GM06990 (cell line): ENCODE data around the gene ZNF207.
A peak's percentile ranks its signal among the peaks of the same experiment; 100 is the strongest.
"Not testable (repeated sequence)": the region's sequence is repeated elsewhere in the genome, so short reads cannot be mapped to it uniquely, and the experiment has no call there.

ENCODE experiments used
- DNase-seq: peaks from one replicate; pipeline ENCODE4 v3.0.0-alpha.2; 2011; ENCODE audit not compliant: insufficient read length; ENCODE audit errors: extremely low read depth
- H3K27me3 ChIP-seq: replicated peaks from 2 replicates; pipeline ENCODE4 v1.6.0; 2011; ENCODE audit warnings: low read length; ENCODE audit not compliant: control insufficient read depth, insufficient read depth
- H3K36me3 ChIP-seq: 2 replicates; pipeline ENCODE4 v1.5.1; 2011; ENCODE audit warnings: low read length; ENCODE audit not compliant: control insufficient read depth, insufficient read depth
- H3K4me3 ChIP-seq: replicated peaks from 2 replicates; pipeline ENCODE4 v1.5.1; 2011; ENCODE audit warnings: low read depth, mild to moderate bottlenecking, control low read depth, low read length
- TF ChIP-seq, protein P1 (sequence below): IDR thresholded peaks from 2 replicates; pipeline ENCODE4 v1.5.1; 2011; ENCODE audit warnings: low read length, control low read depth, mild to moderate bottlenecking, inconsistent platforms; ENCODE audit not compliant: insufficient read depth, poor library complexity, severe bottlenecking

Gene ZNF207

DNA sequence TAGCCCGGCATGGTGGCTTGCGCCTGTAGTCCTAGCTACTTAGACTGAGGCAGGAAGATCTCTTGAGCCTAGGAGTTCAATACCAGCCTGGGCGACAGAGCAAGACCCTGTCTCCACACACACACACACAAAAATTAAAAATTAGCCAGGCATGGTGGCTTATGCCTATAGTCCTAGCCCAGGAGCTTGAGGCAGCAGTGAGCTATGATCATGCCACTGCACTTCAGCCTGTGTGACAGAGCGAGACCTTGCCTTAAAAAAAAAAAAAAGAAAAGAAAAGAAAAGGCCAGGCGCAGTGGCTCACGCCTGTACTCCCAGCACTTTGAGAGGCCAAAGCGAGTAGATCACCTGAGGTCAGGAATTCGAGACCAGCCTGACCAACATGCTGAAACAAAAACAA, 31.9 kb upstream of the ZNF207 start:
- Histone ChIP-seq H3K36me3 (no peaks in the 10 kb centered on the region), H3K27me3 (no peaks in the 10 kb centered on the region; the same call in 1 of the 2 replicates), H3K4me3 (no peak overlapping the region)
- TF ChIP-seq, protein P1, sequence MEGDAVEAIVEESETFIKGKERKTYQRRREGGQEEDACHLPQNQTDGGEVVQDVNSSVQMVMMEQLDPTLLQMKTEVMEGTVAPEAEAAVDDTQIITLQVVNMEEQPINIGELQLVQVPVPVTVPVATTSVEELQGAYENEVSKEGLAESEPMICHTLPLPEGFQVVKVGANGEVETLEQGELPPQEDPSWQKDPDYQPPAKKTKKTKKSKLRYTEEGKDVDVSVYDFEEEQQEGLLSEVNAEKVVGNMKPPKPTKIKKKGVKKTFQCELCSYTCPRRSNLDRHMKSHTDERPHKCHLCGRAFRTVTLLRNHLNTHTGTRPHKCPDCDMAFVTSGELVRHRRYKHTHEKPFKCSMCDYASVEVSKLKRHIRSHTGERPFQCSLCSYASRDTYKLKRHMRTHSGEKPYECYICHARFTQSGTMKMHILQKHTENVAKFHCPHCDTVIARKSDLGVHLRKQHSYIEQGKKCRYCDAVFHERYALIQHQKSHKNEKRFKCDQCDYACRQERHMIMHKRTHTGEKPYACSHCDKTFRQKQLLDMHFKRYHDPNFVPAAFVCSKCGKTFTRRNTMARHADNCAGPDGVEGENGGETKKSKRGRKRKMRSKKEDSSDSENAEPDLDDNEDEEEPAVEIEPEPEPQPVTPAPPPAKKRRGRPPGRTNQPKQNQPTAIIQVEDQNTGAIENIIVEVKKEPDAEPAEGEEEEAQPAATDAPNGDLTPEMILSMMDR: no peak
- DNase-seq: no peak

DNA sequence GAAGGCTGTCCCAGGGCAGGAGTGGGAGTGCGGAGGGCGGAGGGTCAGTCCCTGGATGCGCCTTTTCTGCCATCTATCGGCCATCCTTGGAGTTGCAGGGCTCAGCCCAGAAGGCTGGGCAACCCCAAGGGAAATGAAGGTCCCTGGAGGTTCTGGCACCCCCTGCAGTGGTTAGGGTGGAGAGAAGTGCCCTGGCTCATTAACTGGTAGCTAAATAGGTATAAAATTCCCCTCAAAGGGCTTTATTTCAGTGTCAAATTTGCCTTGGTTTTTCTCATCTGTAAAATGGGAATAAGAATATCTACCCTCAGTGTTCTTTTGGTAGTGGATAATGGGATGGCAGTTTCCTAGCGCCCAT, 30.4 kb upstream of the ZNF207 start:
- TF ChIP-seq, protein P1: peak; percentile 98
- DNase-seq: peak; percentile 75
- Histone ChIP-seq H3K4me3 (peak overlapping the region; percentile 41), H3K36me3 (no peaks in the 10 kb centered on the region), H3K27me3 (no peaks in the 10 kb centered on the region; the same call in 1 of the 2 replicates)

DNA sequence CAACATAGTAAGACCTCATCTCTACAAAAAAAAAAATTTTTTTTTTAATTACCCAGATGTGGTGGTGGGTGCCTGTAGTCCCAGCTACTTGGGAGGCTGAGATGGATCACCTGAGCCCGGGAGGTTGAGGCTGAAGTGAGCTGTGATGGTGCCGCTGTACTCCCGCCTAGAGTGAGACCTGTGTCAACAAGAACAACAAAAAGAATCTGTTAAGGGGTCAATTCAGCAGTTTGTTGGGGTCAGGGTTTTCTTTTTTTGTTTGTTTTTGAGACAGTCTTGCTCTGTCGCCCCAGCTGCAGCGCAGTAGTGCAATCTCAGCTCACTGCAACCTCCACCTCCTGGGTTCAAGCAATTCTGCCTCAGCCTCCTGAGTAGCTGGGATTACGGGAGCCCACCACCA, 29.9 kb upstream of the ZNF207 start:
- H3K27me3 ChIP-seq, H3K4me3 ChIP-seq, DNase-seq: not testable (repeated sequence)

DNA sequence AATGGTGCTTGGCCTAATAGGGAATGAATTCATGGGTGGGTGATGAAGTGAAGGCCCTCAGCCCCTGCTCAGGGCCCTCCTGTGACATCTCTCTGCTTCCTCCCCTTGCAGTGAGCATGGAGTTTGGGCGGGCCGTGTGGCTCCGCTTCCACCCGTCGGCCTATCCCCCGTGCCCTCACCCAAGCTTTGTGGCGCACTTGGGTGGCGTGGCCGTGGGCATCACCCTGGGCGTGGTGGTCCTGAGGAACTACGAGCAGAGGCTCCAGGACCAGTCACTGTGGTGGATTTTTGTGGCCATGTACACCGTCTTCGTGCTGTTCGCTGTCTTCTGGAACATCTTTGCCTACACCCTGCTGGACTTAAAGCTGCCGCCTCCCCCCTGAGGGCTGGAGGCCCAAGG, 29.1 kb upstream of the ZNF207 start:
- Histone ChIP-seq H3K4me3 (no peak overlapping the region), H3K27me3 (no peaks in the 10 kb centered on the region), H3K36me3 (no peaks in the 10 kb centered on the region)
- TF ChIP-seq, protein P1: no peak
- DNase-seq: no peak

More for the DNA sequence above, 29.9 kb upstream of the ZNF207 start:
- H3K36me3 ChIP-seq: not testable (repeated sequence)

DNA sequence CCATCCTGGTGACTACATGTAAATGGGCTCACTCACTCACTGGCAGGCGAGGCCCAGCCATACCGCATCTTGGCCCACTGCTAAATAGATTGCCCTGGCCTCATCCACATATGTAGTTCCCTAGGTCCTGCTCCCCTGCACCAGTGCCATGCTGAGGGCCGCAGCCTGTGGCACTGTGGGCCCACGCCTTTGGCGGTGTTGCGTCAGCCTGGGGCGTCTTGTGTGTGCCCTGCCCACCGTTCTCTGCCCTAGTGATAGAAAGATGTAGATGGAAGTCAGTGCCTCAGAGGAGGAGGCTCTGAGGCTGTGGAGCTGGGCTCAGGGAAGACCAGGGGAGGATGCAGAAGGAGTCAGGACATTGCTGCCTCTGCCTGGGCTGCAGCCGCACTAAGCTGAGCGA, 26.9 kb upstream of the ZNF207 start:
- no peaks in the 10 kb centered on the region for H3K36me3 ChIP-seq
- no peaks in the 10 kb centered on the region for H3K27me3 ChIP-seq
- DNase-seq: no peak
- TF ChIP-seq, protein P1: no peak
- no peak overlapping the region for H3K4me3 ChIP-seq

DNA sequence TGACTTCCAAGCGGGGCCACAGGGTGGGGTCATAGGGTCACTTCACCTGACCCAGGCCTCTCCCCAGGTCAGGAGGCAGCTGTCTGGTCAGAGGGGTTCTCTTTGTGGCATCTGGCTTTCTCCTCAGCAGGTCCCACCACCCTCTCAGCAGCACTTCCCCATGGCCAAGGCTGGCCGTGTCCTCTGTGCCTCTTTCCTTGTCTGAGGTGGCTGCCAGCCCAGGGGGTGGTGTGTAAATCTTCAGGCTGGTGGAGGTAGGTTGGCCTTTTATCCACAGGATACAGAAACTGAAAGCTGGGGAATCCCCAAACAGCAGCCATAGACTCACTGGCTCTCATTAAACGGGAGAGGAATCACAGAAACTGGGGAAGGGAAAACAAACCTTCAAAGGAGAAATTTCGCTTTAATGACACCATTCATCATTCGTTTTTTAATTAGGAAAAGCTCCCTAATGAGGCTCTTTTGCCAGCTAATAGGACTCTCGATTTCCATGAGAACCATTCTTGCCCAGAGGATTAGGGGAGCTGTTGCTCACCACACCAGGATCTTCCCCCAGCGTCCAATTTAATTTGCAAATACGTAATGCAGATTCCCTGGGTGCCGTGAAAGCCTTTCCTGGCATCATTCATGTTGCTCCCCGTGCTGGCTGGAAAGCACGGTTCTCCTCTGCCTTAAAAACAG, 26.0 kb upstream of the ZNF207 start:
- peak; percentile 22 for DNase-seq
- TF ChIP-seq, protein P1: no peak
- no peaks in the 10 kb centered on the region for H3K27me3 ChIP-seq
- H3K4me3 ChIP-seq: no peak overlapping the region
- H3K36me3 ChIP-seq: no peaks in the 10 kb centered on the region
